SU-DHL-6 (cell line): ENCODE data around the gene LDB2.

Source experiments
- H2AFZ ChIP-seq: fragments of 200-600 bp; sonication (generic); 2 replicates; pipeline ENCODE4 v1.6.1; 2014; ENCODE audit warnings: low read depth, mild to moderate bottlenecking, moderate library complexity, mixed read lengths, antibody characterized with exemption, low read length; ENCODE audit not compliant: severe bottlenecking
- H3F3A ChIP-seq: fragments of 200-600 bp; shearing (Covaris generic); 2 replicates; pipeline ENCODE4 v1.6.0; 2016; ENCODE audit warnings: antibody characterized with exemption, mild to moderate bottlenecking; ENCODE audit not compliant: insufficient read depth
- H3K27ac ChIP-seq: fragments of 200-600 bp; sonication (generic); 2 replicates; pipeline ENCODE4 v1.5.1; 2016; ENCODE audit warnings: low read depth, mild to moderate bottlenecking, low read length, moderate library complexity, mixed read lengths
- H3K27me3 ChIP-seq: fragments of 200-600 bp; sonication (generic), shearing (Covaris generic); 2 replicates; pipeline ENCODE4 v1.6.0; 2014; ENCODE audit warnings: mild to moderate bottlenecking, low read length
- H3K36me3 ChIP-seq: fragments of 200-600 bp; sonication (generic); 2 replicates; pipeline ENCODE4 v1.6.1; 2014; ENCODE audit warnings: mild to moderate bottlenecking, low read length, mixed read lengths
- H3K4me2 ChIP-seq: fragments of 300-600, 200-600 bp; shearing (Covaris generic), sonication (generic); 2 replicates; pipeline ENCODE4 v1.6.0; 2014; ENCODE audit warnings: low read length, low read depth, mild to moderate bottlenecking; ENCODE audit not compliant: poor library complexity, severe bottlenecking
- H3K4me3 ChIP-seq: fragments of 200-600 bp; sonication (generic); 2 replicates; pipeline ENCODE4 v1.5.1; 2014; ENCODE audit warnings: antibody characterized with exemption, low read length, mild to moderate bottlenecking, mixed read lengths; ENCODE audit not compliant: insufficient read depth, poor library complexity, severe bottlenecking
- H3K79me2 ChIP-seq: fragments of 200-600 bp; sonication (generic); 2 replicates; pipeline ENCODE4 v1.6.1; 2014; ENCODE audit warnings: mild to moderate bottlenecking, low read length, moderate library complexity; ENCODE audit not compliant: insufficient read depth
- H3K9ac ChIP-seq: fragments of 200-600 bp; sonication (generic); 2 replicates; pipeline ENCODE4 v1.7.0; 2014; ENCODE audit warnings: mild to moderate bottlenecking, low read length
- H3K9me2 ChIP-seq: fragments of 200-600 bp; sonication (generic); replicated peaks from 2 replicates; pipeline ENCODE4 v1.6.1; 2014; ENCODE audit warnings: low read length; ENCODE audit not compliant: insufficient read depth
- H3K9me3 ChIP-seq: fragments of 200-600 bp; sonication (generic); 2 replicates; pipeline ENCODE4 v1.6.1; 2014; ENCODE audit warnings: low read length, mixed read lengths; ENCODE audit not compliant: insufficient read depth
- H4K20me1 ChIP-seq: fragments of 200-600 bp; sonication (generic); 2 replicates; pipeline ENCODE4 v1.6.1; 2014; ENCODE audit warnings: low read depth, mild to moderate bottlenecking, antibody characterized with exemption, low read length, moderate library complexity, mixed read lengths
- EZH2phosphoT487 ChIP-seq: fragments of 200-600 bp; sonication (generic), shearing (Covaris generic); conservative IDR thresholded peaks from 2 replicates; pipeline ENCODE4 v1.6.1; 2018; ENCODE audit warnings: mild to moderate bottlenecking, antibody characterized with exemption, low read length, moderate library complexity, mixed read lengths
- TF ChIP-seq, protein P1 (sequence below): fragments of 200-600 bp; sonication (generic); IDR thresholded peaks from one replicate; pipeline ENCODE4 v1.5.1; 2017; ENCODE audit warnings: antibody characterized with exemption, mild to moderate bottlenecking, low read length, moderate library complexity; ENCODE audit not compliant: insufficient read depth, poor library complexity, severe bottlenecking

The LDB2 gene

DNA sequence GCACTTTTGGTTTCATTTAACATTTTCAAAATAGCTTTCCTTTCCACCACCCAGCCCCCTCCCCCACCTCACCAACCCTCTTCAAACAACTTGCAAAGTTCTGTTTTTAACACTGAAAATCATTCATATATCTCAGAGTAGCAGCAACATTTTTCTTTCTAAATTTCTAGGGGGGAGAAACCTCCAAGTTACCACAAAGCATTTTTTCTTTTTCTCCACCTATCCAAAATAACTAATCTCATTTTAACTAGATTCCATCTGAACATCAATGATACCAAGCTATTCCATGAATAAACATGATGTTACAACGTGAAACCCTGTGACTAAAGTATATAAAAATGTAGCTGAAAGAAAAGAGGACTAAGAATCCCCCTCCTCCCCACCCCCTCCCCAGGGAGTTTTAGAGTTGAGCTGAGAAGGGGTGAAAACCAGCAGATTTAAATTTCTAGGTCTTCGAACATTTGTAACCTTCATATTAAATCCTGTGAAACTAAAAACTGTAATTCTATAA lies 5.2 kb downstream of the LDB2 start:
- no peak overlapping the region for H3K27ac ChIP-seq
- H3K9me3 ChIP-seq, result no peaks in the 10 kb centered on the region
- H3F3A ChIP-seq, result no peaks in the 10 kb centered on the region
- no peak overlapping the region for H3K4me3 ChIP-seq
- no peaks in the 10 kb centered on the region for H4K20me1 ChIP-seq
- TF ChIP-seq, protein P1, sequence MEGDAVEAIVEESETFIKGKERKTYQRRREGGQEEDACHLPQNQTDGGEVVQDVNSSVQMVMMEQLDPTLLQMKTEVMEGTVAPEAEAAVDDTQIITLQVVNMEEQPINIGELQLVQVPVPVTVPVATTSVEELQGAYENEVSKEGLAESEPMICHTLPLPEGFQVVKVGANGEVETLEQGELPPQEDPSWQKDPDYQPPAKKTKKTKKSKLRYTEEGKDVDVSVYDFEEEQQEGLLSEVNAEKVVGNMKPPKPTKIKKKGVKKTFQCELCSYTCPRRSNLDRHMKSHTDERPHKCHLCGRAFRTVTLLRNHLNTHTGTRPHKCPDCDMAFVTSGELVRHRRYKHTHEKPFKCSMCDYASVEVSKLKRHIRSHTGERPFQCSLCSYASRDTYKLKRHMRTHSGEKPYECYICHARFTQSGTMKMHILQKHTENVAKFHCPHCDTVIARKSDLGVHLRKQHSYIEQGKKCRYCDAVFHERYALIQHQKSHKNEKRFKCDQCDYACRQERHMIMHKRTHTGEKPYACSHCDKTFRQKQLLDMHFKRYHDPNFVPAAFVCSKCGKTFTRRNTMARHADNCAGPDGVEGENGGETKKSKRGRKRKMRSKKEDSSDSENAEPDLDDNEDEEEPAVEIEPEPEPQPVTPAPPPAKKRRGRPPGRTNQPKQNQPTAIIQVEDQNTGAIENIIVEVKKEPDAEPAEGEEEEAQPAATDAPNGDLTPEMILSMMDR, result no peak
- TF ChIP-seq EZH2phosphoT487, result no peak
- no peaks in the 10 kb centered on the region for H3K27me3 ChIP-seq
- H2AFZ ChIP-seq, result no peak overlapping the region
- H3K79me2 ChIP-seq, result no peaks in the 10 kb centered on the region
- no peak overlapping the region for H3K4me2 ChIP-seq
- no peak overlapping the region for H3K9ac ChIP-seq
- H3K36me3 ChIP-seq, result no peaks in the 10 kb centered on the region
- H3K9me2 ChIP-seq, result no peaks in the 10 kb centered on the region

DNA sequence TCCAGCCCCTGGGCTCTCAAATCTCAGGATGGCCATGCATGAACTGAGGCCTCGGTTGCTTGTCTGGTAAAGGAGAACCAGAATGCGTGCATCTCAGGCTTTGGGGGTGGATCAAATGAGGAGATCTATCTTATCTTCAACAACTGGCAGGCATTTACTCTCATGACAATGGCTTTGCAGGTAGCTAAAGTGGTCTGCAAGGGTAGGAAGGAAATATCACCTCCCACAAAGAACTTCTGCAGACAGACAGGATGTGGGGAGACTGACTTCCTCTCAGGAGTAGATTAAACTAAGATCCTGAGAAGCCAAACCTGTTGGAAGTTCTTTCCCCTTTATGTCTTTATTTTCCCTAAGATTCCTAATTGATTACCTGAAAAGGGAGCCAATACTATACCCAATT lies 7.8 kb downstream of the LDB2 start:
- H3K4me3 ChIP-seq, result no peak overlapping the region
- H3K27ac ChIP-seq, result no peak overlapping the region
- no peaks in the 10 kb centered on the region for H3K9me3 ChIP-seq
- H4K20me1 ChIP-seq, result no peaks in the 10 kb centered on the region
- H3K4me2 ChIP-seq, result no peak overlapping the region
- H3K9ac ChIP-seq, result no peak overlapping the region
- H3K27me3 ChIP-seq, result no peaks in the 10 kb centered on the region
- H3K9me2 ChIP-seq, result no peaks in the 10 kb centered on the region
- TF ChIP-seq, protein P1, result no peak
- TF ChIP-seq EZH2phosphoT487, result no peak
- no peaks in the 10 kb centered on the region for H3K79me2 ChIP-seq
- no peaks in the 10 kb centered on the region for H3K36me3 ChIP-seq
- no peaks in the 10 kb centered on the region for H3F3A ChIP-seq
- no peak overlapping the region for H2AFZ ChIP-seq

- Histone ChIP-seq H3K9ac (no peak overlapping the region), H3K36me3 (no peaks in the 10 kb centered on the region), H3K4me3 (no peak overlapping the region), H3K4me2 (no peak overlapping the region), H3K9me3 (no peaks in the 10 kb centered on the region), H3K27me3 (no peaks in the 10 kb centered on the region), H2AFZ (no peak overlapping the region), H3K9me2 (no peaks in the 10 kb centered on the region), H3K27ac (no peak overlapping the region), H3K79me2 (no peaks in the 10 kb centered on the region), H4K20me1 (no peaks in the 10 kb centered on the region), H3F3A (no peaks in the 10 kb centered on the region)
- TF ChIP-seq, protein P1, result no peak
- no peak for TF ChIP-seq EZH2phosphoT487
Measured at GRCh38 chr4:16889945-16890344, 8.5 kb downstream of the LDB2 start.

DNA sequence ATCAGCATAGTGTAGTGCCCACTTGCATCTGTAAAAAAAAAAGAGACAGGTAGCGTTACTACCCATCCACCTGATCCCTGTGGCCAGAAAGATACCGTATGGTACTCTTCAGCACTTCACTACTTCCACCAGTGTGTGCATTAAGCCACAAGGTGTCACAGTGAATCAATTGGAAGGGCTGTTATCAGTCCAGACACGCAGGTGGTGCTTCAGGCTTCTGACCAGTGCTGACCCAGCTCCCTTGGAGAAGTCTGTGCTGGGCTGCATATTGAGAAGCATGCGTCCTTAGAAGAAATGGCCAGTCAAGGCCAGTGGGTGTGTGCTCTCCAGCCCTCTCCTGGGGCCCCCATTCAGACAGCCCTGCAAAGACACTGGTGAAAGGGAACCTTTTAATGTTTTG lies 10.6 kb downstream of the LDB2 start:
- Histone ChIP-seq H4K20me1 (no peaks in the 10 kb centered on the region), H3K9me2 (no peaks in the 10 kb centered on the region), H3K4me2 (no peak overlapping the region), H3K4me3 (no peak overlapping the region), H3K9ac (no peak overlapping the region), H2AFZ (no peak overlapping the region), H3K27ac (no peak overlapping the region), H3F3A (no peaks in the 10 kb centered on the region), H3K79me2 (no peaks in the 10 kb centered on the region), H3K27me3 (no peaks in the 10 kb centered on the region), H3K36me3 (no peaks in the 10 kb centered on the region), H3K9me3 (no peaks in the 10 kb centered on the region)
- TF ChIP-seq, protein P1, result no peak
- TF ChIP-seq EZH2phosphoT487, result no peak
